Gastrocnemius medialis (tissue), 4 donors: ENCODE results near the gene EPB41.
"Not testable (repeated sequence)": the region's sequence is repeated elsewhere in the genome, so short reads cannot be mapped to it uniquely, and the experiment has no call there.

Experiments used
- POLR2A ChIP-seq, 2 donors: fragments of 450-650 bp; IDR thresholded peaks; one replicate each; pipeline ENCODE4 v1.6.1; 2017; ENCODE audit warnings: antibody characterized with exemption in 2 of 2, mild to moderate bottlenecking in 2 of 2, moderate library complexity in 2 of 2
- TF ChIP-seq, protein P1 (sequence below), 5 experiments: fragments of 450-650 bp in 3 of 5; fragments of 200-600 bp in 2 of 5; sonication (generic) in 2 of 5; IDR thresholded peaks in 4 of 5; conservative IDR thresholded peaks in 1 of 5; 1 replicate in 4 of 5; 2 replicates in 1 of 5; pipeline ENCODE4 v1.5.1; 2016 to 2019; ENCODE audit warnings: antibody characterized with exemption in 5 of 5, mild to moderate bottlenecking in 3 of 5, moderate library complexity in 3 of 5

DNA sequence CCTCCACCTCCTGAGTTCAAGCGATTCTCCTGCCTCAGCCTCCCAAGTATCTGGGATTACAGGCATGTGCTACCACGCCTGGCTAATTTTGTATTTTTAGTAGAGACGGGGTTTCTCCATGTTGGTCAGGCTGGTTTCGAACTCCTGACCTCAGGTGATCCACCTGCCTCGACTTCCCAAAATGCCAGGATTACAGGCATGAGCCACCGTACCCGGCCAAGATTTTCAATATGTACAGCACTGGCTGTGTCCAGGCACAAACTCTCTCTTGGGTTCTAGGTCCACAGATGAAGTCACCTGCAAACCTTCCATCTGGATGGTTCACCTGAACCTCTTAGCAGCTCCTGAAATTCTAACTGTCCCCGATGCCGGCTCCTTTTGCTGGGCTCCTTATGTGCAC, 236.0 kb downstream of the EPB41 start:
- TF ChIP-seq, protein P1, sequence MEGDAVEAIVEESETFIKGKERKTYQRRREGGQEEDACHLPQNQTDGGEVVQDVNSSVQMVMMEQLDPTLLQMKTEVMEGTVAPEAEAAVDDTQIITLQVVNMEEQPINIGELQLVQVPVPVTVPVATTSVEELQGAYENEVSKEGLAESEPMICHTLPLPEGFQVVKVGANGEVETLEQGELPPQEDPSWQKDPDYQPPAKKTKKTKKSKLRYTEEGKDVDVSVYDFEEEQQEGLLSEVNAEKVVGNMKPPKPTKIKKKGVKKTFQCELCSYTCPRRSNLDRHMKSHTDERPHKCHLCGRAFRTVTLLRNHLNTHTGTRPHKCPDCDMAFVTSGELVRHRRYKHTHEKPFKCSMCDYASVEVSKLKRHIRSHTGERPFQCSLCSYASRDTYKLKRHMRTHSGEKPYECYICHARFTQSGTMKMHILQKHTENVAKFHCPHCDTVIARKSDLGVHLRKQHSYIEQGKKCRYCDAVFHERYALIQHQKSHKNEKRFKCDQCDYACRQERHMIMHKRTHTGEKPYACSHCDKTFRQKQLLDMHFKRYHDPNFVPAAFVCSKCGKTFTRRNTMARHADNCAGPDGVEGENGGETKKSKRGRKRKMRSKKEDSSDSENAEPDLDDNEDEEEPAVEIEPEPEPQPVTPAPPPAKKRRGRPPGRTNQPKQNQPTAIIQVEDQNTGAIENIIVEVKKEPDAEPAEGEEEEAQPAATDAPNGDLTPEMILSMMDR (IDR thresholded peaks at IDR 0.05 in 4 of 5, conservative IDR thresholded peaks at IDR 0.05 in 1 of 5) = not testable (repeated sequence)
- not testable (repeated sequence) for TF ChIP-seq POLR2A (IDR thresholded peaks at IDR 0.05)
